HG02970 (cell line): ENCODE results near the gene TNFRSF19.

Source experiments
- ATAC-seq: cut with Tn5 transposase; IDR thresholded peaks from one replicate; pipeline ENCODE4 v1.9.1; 2021; ENCODE audit warnings: mild to moderate bottlenecking, moderate library complexity, moderate number of reproducible peaks; ENCODE audit not compliant: unreplicated experiment, low FRiP score

The TNFRSF19 gene

GRCh38 chr13:23623394-23623793, 53.2 kb downstream of the TNFRSF19 start:
- no peak for ATAC-seq

- ATAC-seq, result no peak
Observed at GRCh38 chr13:23626700-23627099, 56.5 kb downstream of the TNFRSF19 start.

GRCh38 chr13:23627410-23627809, 57.2 kb downstream of the TNFRSF19 start:
- no peak for ATAC-seq

- ATAC-seq, result no peak
Observed at GRCh38 chr13:23628250-23628649, 58.0 kb downstream of the TNFRSF19 start.

GRCh38 chr13:23628765-23629565, 58.8 kb downstream of the TNFRSF19 start:
- ATAC-seq, result no peak

- no peak for ATAC-seq
Observed at GRCh38 chr13:23629566-23630272, 59.5 kb downstream of the TNFRSF19 start.

- no peak for ATAC-seq
Observed at GRCh38 chr13:23630349-23631093, 60.3 kb downstream of the TNFRSF19 start.

- no peak for ATAC-seq
Observed at GRCh38 chr13:23631311-23632047, 61.3 kb downstream of the TNFRSF19 start.

GRCh38 chr13:23632048-23632582, 61.9 kb downstream of the TNFRSF19 start:
- no peak for ATAC-seq

- ATAC-seq, result no peak
Observed at GRCh38 chr13:23632741-23633140, 62.5 kb downstream of the TNFRSF19 start.

- no peak for ATAC-seq
Observed at GRCh38 chr13:23634897-23635296, 64.7 kb downstream of the TNFRSF19 start.

- ATAC-seq, result no peak
Observed at GRCh38 chr13:23636360-23636759, 66.1 kb downstream of the TNFRSF19 start.

- no peak for ATAC-seq
Observed at GRCh38 chr13:23637829-23638228, 67.6 kb downstream of the TNFRSF19 start.

- no peak for ATAC-seq
Observed at GRCh38 chr13:23639674-23640073, 69.5 kb downstream of the TNFRSF19 start.

- ATAC-seq, result no peak
Observed at GRCh38 chr13:23642110-23642509, 71.9 kb downstream of the TNFRSF19 start.

GRCh38 chr13:23643338-23644125, 73.3 kb downstream of the TNFRSF19 start:
- no peak for ATAC-seq

GRCh38 chr13:23644126-23644419, 73.9 kb downstream of the TNFRSF19 start:
- ATAC-seq, result no peak

GRCh38 chr13:23644527-23645138, 74.4 kb downstream of the TNFRSF19 start:
- no peak for ATAC-seq

GRCh38 chr13:23645851-23646250, 75.6 kb downstream of the TNFRSF19 start:
- ATAC-seq, result no peak
